ENCODE results near the gene CALY. TPM values are rescaled to one million over a fixed set of nuclear protein-coding genes. Genes with fewer than 3 reads are reported as not detected.

The CALY gene
- total RNA-seq, 2 donors from 2014 or later, result 1.8 TPM; not detected in 1

GRCh38 chr10:133355991-133356390, 19.3 kb upstream of the CALY start:
- intact Hi-C loops (cut with DNase I), result no loop called here
- H3K9me3 ChIP-seq, result no peaks in the 10 kb centered on the region
- 94% methylated on average over 3 of the region's 3 CpGs; no CpG with 5 or more reads in 1 of the 2 donors for WGBS, 2 donors
- ATAC-seq (no peak), DNase-seq (no peak)
- no peak for TF ChIP-seq CTCF (IDR thresholded peaks at IDR 0.05)
- TF ChIP-seq POLR2A (IDR thresholded peaks at IDR 0.05), result no peak
- H3K4me1 ChIP-seq, result peaks cover 46% of the 10 kb centered on the region
- no peak overlapping the region for H3K4me3 ChIP-seq
- no peaks in the 10 kb centered on the region for H3K36me3 ChIP-seq (replicated peaks in 1 of 2; ENCODE audit: insufficient read depth in 1 of 2, low read depth in 2 of 2)
- H3K27ac ChIP-seq, result no peak overlapping the region
- no peaks in the 10 kb centered on the region for H3K27me3 ChIP-seq

GRCh38 chr10:133355266-133355665, 18.6 kb upstream of the CALY start:
- Histone ChIP-seq H3K4me1 (peaks cover 39% of the 10 kb centered on the region), H3K36me3 (replicated peaks in 1 of 2; ENCODE audit: insufficient read depth in 1 of 2, low read depth in 2 of 2) (no peaks in the 10 kb centered on the region), H3K27ac (no peak overlapping the region), H3K4me3 (no peak overlapping the region), H3K9me3 (no peaks in the 10 kb centered on the region), H3K27me3 (no peaks in the 10 kb centered on the region)
- ATAC-seq (no peak), DNase-seq (no peak)
- 94% methylated on average over 6 of the region's 6 CpGs; no CpG with 5 or more reads in 1 of the 2 donors for WGBS, 2 donors
- TF ChIP-seq CTCF (IDR thresholded peaks at IDR 0.05) (no peak), POLR2A (IDR thresholded peaks at IDR 0.05) (no peak)
- intact Hi-C loops (cut with DNase I), result no loop called here

GRCh38 chr10:133354672-133355240, 18.1 kb upstream of the CALY start:
- intact Hi-C loops (cut with DNase I), result no loop called here
- no peak for ATAC-seq
- Histone ChIP-seq H3K9me3 (no peaks in the 10 kb centered on the region), H3K36me3 (replicated peaks in 1 of 2; ENCODE audit: insufficient read depth in 1 of 2, low read depth in 2 of 2) (no peaks in the 10 kb centered on the region), H3K4me3 (no peak overlapping the region), H3K27me3 (no peaks in the 10 kb centered on the region), H3K4me1 (peaks cover 34% of the 10 kb centered on the region), H3K27ac (no peak overlapping the region)
- DNase-seq, result no peak
- no peak for TF ChIP-seq POLR2A (IDR thresholded peaks at IDR 0.05)
- TF ChIP-seq CTCF (IDR thresholded peaks at IDR 0.05), result no peak
- WGBS, 2 donors, result 87 to 94% methylated on average over 10 to 11 of the region's 14 CpGs

DNA sequence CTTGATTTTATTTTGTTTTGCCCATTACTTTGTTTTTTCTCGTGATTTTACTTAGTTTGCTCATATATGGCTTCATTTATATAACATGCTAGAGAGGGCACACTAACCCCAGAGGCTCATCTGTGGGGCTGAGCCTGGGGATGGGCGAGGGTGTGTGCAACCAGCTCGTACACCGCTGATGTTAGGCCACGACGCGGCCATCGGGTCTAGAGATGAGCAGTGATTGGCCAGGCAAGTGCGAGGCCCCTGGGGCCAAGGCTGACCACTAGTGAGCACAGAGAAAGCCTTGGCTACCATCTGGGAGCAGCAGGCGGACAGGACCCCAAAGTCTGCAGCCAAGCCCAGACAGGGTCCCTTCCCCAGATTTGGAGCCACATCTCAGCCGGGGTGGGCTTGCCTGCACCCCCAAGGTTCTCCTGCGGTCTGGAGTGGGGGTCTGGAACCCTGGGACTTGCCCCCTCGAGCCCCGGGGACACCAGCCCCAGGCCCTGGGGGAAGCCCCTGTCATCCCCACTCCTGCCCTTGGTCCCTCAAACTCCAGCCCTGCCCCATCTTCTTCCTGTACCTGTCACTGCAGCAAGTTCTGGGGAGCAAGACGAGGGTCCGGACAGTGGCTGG, 17.4 kb upstream of the CALY start:
- no peak for DNase-seq
- WGBS, 2 donors, result 83 to 90% methylated on average over 11 to 15 of the region's 16 CpGs
- Histone ChIP-seq H3K4me3 (no peak overlapping the region), H3K36me3 (replicated peaks in 1 of 2; ENCODE audit: insufficient read depth in 1 of 2, low read depth in 2 of 2) (no peaks in the 10 kb centered on the region), H3K4me1 (peaks cover 27% of the 10 kb centered on the region), H3K27ac (no peak overlapping the region), H3K27me3 (no peaks in the 10 kb centered on the region), H3K9me3 (no peaks in the 10 kb centered on the region)
- intact Hi-C loops (cut with DNase I), result no loop called here
- no peak for ATAC-seq
- TF ChIP-seq POLR2A (IDR thresholded peaks at IDR 0.05) (no peak), CTCF (IDR thresholded peaks at IDR 0.05) (no peak)
